ENCODE results near the gene SRC.
"Not testable (repeated sequence)": the region's sequence is repeated elsewhere in the genome, so short reads cannot be mapped to it uniquely, and the experiment has no call there.

SRC gene

DNA sequence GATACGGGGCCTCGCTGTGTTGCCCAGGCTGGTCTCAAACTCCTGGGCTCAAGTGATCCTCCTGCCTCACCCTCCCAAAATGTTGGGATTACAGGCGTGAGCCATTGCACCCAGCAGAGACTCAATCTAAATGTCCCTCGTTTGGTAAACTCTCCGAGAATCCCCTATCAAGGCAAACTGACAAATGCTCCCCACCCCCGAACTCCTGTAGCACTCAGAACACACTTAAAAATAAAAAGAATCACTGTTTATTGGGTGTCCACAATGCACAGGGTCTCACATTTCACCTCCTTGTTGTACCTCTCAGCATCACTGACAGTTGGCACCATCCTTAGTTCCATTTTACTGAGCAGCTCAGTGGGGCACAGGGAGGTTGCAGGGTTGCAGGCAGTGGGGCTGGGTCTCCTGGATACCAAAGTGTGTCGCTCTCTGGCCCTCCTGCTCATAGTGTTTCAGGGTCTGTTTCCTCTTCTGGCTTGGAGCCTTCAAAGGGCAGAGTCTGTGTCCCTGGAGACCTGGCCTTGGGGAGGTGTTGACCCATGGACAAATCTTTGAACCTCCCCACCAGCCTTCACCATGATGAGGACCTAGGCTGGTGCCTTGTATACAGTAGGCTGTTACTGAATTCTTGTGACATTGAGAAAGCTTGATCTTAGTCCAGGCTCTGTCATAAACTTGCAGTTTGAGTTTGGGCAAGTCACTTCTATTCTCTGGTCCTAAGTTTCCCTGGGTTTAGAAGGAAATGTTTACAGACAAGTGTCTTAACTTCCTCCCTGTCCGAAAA is 8.5 kb upstream of the SRC start:
- ATAC-seq = no peak

DNA sequence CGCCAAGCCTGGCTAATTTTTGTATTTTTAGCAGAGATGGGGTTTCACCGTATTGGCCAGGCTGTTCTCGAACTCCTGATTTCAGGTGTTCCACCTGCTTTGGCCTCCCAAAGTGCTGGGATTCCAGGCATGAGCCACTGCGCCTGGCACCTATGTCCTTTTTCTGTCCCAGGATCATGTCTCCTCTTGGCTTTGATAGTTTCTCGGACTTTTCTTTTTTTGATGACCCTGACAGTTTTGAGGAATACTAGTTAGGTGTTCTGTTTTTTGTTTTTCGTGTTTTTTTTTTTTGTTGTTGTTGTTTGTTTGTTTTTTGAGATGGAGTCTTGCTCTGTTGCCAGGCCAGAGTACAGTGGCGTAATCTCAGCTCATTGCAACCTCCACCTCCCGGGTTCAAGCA is 7.6 kb upstream of the SRC start:
- ATAC-seq = not testable (repeated sequence)

DNA sequence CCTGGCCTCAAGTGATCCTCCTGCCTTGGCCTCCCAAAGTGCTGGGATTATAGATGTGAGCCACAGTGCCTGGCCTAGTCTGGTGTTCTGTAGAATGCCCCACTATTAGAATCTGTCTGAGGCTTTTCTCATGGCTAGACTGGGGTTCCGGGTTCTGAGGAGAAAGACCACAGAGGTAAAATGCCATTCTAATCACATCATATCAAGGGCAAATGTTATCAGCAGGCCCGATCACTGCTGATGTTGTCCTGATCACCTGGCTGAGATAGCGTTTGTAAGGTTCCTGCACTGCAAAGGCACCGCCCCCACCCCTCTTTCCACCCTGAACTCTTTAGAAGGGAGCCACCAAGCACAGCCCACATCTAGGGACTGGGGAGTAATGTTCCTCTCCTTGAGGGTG is 6.7 kb upstream of the SRC start:
- no peak for ATAC-seq

DNA sequence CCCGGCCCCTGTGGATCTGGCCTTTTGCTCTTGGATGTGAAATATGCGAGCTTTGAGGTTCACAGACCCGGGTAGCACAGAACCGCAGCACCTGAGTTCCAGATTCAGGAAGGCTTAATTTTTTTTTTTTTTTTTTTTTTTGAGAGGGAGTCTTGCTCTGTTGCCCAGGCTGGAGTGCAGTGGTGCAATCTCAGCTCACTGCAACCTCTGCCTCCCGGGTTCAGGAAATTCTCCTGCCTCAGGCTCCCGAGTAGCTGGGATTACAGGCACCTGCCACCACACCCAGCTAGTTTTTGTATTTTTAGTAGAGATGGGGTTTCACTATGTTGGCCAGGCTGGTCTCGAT is 6.2 kb upstream of the SRC start:
- not testable (repeated sequence) for ATAC-seq

DNA sequence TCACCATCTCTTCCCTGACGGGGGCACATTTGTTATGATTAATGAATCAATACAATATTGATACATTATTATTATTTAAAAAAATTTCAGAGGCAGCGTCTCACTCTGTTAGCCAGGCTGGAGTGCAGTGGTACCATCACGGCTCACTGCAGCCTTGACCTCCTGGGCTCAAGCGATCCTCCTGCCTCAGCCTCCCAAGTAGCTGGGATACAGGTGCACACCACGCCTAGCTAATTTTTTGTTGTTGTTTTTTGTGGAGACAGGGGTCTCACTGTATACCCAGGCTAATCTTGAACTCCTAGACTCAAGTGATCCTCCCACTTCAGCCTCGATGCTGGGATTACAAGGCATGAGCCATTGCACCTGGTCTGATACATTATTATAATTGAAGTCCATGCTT is 4.9 kb upstream of the SRC start:
- no peak for ATAC-seq

DNA sequence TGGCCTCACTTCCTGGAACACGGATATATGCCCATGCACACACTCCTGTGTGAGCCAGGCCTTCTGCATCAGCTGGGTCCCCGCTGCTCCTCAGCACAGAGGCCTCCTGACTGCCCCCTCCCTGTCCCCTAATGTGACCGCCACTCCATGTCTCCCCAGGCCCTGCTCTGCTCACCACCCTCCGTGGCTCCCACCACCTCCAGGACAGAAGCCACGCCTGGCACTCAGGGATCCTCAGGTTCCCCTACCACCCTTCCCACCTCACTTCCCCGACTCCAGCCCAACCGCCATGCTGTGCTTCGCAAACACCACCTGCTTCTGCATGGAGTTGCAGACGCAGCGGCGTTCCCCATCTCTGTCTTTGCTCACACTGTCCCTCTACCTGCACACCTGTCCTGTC is 4.3 kb upstream of the SRC start:
- no peak for ATAC-seq

DNA sequence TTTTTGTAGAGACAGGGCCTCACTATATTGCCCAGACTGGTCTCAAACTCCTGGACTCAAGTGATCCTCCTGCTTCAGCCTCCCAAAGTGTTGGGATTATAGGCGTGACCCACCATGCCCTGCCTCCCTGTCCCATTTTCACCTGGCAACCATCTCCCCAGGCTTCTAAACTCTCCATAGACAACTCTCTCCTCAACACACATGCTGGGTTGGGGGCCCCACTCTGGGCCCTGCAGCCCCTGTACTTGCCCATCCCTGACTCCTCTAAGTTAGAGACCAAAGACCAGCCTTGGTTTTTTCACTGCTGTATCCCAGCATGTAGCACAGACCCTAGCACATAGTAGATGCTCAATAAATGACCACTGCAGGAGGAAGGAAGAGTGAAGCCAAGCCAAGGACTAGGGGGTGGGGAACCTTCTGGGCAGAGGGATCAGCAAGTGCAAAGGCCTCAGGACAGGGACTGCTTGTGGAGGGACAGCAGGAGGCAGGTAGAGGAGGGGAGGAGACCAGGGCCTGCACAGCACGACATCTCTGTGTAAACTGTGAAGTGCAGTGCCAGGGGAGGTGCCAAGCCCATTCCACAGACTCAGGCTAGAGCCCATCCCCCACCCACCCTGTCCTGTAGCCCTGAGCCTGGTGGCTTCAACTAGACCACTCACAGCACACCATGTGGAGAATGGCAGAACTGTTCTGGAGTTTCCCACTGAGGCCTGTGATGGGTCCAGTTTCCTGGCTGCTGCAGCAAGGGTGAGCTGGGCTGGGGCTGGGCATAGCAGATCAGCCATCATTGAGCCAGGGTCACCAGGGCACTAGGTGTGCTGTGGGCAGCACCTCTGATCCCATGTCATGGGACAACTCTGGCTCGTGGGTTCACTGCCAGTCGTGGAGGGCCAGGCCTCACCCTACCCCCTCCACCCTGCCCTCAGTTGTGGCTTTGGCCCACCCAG is 3.4 kb upstream of the SRC start:
- ATAC-seq = peak in 1 of 2 donors; percentile 18

DNA sequence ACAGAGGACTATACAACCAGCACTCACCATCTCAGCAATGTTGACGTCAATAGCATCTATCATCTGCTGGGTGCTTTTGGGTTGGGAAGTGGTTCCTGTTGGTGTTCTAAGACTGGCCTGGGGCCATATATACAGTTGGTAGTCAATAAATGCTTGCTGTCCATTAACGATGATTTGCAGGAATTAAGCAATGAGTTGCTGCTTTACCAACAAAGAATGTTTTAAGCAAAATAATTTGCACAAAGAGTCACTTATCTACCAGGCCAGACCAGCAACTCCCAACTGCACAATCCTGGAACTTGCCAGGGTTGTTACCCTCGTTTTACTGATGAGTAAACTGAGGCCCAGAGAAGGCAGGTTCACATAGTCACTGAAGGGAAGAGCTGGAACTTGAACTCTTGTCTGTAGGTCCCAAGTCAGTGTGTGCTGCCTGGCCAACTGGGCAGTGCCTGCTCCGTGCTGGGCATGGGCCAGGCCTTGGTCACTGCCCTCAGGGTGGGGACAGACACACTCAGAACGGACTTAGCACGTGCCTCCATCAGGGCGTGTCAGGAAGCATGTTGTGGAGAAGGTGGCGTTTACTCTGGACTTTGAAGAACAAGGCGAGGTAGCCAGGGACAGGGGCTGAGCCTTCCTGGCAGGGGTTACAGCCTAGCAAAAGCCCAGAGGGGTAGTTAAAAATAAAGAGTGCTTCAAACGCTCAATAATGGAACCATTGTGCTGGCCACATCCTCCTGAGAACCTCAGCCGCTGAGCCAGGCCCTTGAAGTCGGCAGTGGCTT is 2.5 kb upstream of the SRC start:
- ATAC-seq = no peak

DNA sequence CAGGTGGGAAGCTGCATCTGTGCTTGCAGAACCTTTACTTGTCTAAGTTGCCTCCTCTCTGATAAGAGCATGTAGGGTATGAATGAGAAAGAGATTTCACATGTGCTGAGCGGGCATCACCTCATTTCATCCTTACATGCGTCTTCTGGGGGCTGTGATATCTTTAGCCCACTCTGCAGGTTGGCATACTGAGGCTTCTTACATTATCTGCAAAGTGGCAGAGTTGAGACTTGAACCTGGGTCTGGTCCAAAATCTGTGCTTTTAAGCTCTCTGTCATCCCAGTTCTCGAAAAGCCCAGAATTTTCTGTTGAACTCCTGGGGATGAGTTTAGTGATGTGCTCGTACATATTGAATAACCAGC is 2.0 kb upstream of the SRC start:
- no peak for ATAC-seq

DNA sequence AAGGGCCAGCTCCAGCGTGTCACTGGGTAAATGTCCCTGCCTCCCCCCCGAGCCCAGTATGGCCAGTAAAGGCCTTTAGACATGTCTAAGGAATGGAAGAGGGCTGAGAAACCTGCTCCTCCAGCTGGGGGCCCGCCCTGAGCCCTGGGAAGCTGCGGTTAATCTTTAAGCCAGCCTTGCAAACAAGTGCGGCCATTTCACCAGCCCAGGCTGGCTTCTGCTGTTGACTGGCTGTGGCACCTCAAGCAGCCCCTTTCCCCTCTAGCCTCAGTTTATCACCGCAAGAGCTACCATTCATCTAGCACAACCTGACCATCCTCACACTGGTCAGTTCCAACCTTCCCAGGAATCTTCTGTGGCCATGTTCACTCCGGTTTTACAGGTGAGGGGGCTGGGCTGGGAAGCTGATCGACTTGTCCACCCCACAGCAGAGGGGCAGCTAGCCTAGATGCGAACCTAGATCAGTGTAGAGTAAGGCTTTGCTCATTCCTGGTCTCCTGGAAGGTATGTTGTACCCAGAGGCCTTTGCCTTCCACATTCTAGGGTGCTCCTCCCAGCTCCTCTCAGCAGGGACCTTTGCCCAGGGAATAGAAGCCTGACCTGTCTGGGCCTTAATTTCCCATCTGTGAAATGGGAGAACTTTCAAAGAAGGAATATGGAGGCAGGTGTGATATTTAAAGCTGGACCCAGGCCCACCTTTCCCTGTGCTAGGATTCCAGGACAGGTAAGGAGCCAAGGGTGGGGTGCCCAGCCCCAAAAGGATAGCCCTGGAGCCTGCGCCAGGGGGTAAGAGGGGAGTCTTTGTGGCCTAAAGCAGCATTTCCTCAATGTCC is 1.2 kb upstream of the SRC start:
- ATAC-seq = no peak

DNA sequence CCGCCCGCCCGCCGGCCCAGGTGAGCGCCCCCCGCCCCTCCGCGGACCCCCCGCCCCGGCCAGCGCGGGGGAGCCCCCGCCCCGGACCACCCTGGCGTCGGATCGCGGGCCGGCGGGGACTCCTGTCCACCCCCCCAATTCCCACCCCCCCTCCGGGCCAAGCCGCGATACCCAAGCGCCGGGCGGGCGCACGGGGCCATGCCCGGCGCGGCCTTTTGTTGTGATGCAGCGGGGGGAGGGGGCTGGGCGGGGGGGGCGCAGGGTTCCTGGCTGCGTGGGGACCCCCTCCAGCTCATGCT is 245 bp downstream of the SRC start:
- no peak for ATAC-seq

DNA sequence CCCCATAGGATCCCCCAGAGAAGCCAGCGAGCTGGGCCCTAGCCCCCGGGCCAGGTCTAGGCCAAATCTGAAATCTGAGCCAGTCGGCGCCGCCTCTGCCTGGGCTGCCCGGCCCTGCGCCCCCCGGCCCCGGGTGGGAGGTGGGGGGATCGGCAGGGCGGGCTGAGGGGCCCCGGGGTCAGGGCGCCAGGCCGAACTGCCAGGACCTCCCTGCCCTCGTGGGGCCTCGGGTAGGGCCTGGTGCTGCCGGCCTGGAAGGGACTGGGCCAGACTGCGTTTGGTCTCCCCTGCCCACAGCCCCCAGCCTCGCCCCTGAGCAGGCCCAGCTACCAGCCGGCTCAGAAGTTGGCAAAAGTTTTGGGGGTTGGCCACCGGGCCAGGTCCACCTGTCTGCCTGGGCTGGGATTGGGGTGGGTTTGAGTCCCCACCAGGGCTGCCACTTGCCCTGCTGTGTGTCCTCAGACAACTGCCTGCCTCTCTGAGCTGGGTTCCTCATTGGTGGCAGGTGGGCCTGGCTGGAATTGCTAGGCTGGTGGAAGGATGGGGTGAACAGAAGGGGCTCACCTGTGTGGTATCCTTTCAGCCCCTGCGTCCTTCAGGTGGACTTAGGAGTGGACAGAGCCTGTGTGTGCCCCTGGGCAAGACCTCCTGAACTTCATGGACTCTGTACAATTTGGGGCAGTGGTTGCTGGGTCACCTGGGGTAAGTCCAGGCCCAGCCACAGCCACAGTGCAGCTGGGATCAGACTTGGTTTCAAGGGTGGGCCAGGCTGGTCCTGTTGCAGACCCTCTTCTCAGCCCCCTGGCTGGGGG is 801 bp downstream of the SRC start:
- no peak for ATAC-seq

DNA sequence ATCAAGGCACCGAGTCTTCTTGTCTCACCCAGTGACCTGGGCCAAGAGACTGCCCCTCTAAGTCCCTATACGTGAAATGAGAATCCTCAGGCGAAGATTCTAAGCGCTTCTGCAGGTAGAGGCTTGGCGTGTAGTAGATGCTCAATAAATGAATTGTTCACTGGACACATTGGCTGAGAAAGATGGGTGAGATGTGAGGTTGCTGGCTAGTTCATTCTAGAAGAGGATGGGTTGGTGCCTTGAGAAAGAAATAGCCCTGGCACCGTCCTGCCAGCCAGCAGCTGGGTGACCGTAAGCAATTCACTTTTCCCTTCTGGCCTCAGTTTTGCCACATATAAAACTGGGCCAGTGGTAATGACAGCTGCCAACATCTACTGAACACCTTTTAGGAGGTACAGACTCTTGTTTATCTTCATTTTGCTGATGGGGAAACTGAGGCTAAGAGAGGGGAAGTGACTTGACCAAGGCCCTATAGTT is 1.4 kb downstream of the SRC start:
- ATAC-seq = no peak

DNA sequence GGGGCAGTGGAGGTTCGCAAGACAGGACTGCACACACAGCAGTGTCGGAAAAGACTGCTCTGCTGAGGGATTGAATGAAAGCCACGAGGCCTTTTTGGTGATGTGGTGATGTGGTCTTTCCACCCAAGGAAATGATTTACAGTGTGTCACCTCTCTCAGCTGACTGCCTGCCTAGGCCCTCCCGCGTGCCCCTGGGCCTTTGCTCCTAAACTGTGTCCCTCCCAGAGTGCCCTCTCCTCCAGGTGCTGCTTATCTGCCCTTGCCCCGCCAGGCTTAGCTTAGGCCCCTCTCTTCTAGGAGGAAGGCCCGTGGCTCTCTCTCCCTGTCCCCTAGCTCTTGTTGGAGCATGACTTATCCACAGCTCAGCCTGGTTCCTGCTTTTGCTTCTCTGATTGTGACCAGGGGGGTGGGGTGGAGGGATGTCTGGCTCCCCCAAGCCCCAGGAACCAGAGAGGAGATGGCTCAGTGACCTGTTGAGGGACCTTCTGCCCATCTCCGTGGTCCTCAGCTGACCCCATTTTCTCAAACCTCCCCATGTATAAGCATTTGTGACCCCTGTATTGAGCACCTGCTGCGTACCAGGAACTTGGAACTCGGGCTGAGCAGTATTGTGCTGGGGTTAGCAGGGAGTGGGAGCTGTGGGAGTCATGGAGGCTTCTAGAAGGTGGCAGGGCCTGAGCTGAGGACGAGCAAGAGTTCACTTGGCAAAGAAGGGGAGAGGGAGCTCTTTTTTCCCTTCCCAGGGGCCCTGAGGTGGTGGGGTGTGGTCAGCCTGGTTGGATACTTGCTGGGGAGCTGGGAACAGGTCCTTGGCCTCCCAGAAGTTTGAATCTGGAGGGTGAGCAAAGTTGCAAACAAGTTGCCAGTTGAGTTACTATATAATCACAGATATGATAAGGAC is 2.2 kb downstream of the SRC start:
- ATAC-seq = peak; percentile 14 to 40

DNA sequence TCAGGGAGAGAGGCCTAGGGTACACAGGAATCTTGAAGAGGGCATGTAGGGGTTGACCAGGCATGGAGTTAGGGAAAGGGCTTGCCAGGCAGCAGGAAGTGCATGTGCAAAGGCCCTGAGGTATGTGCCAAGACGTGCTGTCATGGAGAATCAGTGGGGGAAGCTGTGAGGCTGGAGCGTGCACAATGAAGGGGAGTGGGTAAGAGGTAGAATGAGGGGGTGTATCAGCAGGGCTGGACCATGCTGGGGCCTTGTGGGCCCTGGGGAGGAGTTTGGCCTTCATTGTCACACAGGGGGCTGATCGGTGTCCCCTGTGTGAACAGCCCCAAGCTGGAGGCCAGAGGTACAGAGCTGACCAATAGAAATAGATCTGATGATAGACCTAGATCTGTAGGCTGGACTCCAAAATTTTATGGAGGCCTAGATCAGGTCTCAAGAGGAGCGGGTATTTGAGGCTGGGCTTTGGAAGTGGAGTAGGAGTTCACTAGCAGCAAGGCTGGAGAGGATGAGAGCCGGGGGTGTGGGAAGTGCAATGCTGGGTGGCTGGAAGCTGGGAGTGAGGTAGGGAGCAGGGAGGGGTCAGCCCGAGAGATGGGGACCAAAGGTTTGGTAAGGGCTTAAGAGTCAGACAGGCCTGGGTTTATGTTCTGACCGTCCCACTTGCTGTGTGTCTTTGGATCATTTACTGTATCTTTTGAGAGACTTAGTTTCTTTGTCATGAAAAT is 3.0 kb downstream of the SRC start:
- ATAC-seq = no peak

DNA sequence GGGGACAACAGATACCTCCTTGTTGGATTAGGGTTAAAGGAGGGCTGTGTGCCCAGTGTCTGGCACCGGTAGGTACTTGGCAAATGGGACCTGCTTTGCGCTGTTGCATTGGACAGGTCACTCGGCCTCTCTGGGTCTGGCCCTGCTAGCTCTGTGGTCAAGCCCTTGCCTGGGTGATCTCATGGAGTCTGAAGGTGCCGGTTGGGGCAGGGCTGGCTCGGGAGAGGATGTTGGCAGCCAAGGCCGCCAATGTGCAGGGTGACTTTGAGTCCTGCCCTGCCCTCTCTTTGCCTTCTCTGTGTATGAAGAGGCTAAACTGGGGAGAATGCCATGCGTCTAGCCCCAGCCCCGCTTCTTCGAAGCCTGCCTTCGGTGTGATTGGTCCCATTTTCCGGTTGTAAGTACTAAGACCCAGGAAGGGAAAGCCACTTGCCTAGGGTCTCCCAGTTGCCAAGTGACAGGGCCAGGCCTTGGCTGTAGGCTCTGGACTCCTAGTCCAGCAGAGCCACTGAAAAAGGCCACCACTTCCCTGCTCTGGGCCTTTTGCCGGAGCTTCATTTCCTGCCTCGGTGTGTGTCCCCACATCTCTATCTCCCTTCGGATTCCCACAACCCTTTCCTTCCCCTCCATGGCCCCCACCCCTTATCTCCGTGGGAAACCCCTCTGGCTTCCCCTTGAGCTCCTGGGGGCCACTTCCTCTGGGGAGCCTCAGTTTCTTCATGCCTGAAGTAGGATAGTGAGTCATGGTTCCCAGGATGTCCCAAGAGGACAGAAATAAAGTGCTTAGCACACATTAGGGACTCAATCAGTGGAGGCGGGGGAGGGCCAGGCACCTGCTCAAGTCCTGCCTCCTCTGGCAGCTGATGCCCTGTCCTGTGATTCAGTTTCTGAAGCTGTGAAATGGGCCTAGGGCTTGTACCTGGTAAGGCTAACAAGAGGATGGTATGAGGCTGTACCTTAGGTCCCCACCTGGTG is 3.9 kb downstream of the SRC start:
- ATAC-seq = no peak

DNA sequence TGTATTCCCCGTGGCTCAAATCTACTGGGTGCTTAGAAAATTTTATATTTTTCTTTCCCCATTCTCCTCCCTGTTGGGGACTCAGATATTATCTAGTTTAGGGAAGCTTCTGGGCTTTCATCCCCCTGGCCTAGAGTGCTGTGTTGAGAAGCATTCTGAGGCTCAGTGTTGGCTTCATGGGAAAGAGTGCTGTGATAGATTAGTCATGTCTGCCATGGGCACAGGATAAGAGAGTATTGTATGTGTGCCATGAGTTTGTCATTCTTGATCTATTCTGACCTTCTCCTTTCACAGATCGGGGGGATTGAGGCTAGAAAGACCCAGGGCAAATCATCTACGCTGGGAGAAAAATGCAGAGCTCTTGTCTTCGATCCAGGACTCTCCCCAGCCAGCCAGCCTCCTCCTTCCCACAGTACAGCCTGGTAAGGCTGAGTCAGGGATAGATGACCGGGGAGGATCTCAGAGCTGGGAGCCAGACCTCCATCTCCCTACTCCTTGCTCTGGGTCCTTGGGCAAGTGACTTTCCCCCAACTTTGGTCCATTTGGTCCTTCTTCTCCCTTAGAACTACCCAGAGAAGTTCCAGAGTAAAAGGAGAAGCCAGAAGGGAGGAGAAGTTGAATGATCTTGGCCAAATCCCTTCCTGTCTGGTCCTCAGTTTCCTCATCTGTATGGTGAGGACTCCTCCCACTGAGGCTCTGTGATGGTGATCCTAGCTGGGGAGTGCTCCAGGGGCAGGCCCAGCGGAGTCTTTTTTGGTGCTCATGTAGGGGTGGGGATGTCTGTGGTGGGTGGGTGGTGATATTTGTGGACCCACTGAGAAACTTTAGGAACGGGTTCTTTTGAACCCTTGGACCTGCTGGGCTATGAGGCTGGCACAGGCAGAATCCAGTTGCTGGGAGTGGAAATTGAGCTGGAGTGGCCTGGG is 5.0 kb downstream of the SRC start:
- no peak for ATAC-seq
